ENCODE data around the gene LPCAT2.

The LPCAT2 gene

GRCh38 chr16:55503726-55504550 lies 4.9 kb upstream of the LPCAT2 start:
- DNase-seq: no peak

DNA sequence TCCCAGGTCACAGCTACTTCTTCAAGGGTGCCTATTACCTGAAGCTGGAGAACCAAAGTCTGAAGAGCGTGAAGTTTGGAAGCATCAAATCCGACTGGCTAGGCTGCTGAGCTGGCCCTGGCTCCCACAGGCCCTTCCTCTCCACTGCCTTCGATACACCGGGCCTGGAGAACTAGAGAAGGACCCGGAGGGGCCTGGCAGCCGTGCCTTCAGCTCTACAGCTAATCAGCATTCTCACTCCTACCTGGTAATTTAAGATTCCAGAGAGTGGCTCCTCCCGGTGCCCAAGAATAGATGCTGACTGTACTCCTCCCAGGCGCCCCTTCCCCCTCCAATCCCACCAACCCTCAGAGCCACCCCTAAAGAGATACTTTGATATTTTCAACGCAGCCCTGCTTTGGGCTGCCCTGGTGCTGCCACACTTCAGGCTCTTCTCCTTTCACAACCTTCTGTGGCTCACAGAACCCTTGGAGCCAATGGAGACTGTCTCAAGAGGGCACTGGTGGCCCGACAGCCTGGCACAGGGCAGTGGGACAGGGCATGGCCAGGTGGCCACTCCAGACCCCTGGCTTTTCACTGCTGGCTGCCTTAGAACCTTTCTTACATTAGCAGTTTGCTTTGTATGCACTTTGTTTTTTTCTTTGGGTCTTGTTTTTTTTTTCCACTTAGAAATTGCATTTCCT lies 3.4 kb upstream of the LPCAT2 start:
- DNase-seq: no peak

- DNase-seq: no peak
These were observed 2.8 kb upstream of the LPCAT2 start for GRCh38 chr16:55506083-55506482.

GRCh38 chr16:55506708-55507107 lies 2.2 kb upstream of the LPCAT2 start:
- DNase-seq: no peak

- no peak for DNase-seq
These were observed 476 bp upstream of the LPCAT2 start for GRCh38 chr16:55508271-55508921.

GRCh38 chr16:55510185-55510805 lies 1.4 kb downstream of the LPCAT2 start:
- DNase-seq: peak in 1 of 51 donors; percentile 26

GRCh38 chr16:55512941-55513340 lies 4.1 kb downstream of the LPCAT2 start:
- no peak for DNase-seq

DNA sequence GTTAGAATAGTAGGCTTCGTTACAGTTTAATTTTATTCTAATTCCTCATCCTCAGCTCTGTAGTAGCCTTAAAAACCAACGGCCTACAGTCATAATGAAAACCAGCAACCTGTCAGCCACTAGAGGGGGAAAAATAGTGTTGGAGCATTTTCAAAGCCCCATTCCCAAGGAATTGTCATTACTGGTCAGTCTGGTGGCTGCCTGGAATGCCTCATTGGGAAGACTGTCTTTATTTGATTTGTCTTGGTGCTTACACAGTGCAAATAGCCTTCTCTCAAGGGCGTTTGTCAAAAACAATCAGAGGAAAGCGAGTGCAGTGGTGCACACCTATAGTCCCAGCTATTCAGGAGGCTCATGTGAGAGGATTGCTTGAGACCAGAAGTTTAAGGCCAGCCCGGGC lies 4.7 kb downstream of the LPCAT2 start:
- no peak for DNase-seq

GRCh38 chr16:55515111-55515510 lies 6.2 kb downstream of the LPCAT2 start:
- DNase-seq: no peak

GRCh38 chr16:55521792-55522191 lies 12.9 kb downstream of the LPCAT2 start:
- no peak for DNase-seq

DNA sequence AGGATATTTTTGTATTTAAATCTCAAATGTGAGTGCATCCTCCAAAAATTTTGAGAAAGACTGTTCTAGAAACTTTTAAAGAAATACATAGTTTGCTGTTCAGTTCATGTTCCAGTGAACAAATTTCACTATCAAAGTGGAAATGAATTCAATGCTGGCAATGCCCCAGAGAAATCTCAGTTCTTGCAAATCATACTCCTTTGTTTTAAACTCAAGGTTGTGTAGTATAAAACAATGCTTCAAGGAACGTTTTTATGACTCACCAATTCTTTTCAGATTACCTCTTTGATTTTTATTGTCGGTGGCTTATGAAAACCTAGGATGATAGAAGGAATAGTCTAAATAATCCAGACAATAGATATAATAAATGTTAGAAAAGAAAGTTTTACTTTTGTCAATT lies 17.6 kb downstream of the LPCAT2 start:
- DNase-seq: no peak

DNA sequence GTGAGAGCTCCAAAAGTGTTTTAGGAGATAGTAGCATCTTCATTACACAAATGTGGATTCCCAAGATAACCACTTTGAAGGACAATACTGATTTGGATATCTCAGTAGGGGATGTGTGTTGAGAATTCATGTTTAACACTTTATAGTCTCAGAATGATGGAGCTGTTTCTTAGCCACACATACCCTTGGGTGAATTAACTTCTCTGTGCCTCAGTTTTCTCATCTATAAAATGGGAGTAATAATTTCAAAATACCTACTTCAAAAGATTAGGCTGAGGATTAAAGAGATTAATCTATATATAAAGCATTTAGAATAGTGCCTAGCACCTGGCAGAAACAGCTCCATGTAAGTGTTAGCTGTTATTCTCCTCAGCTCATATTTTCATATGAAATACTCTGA lies 19.0 kb downstream of the LPCAT2 start:
- DNase-seq: no peak

DNA sequence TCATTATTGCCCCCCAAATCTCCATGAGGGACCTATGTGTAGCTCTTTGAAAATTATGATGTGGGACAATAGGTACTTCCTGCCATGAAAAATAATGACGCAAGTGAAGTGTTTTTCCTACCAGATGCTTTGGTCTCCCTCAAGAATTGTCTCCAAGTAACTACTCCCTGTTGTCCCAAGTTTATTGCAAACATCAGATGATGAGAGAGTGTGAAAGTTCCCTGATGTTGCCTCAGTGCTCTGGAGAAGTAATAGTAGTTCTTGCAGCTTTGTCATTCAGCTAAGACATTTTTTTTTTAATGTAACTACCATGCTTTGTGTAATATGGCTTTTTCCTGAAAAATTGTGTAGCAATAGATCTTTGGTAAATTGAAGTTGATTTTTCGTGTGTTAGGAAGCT lies 20.1 kb downstream of the LPCAT2 start:
- DNase-seq: no peak

GRCh38 chr16:55530316-55530856 lies 21.5 kb downstream of the LPCAT2 start:
- DNase-seq: no peak

DNA sequence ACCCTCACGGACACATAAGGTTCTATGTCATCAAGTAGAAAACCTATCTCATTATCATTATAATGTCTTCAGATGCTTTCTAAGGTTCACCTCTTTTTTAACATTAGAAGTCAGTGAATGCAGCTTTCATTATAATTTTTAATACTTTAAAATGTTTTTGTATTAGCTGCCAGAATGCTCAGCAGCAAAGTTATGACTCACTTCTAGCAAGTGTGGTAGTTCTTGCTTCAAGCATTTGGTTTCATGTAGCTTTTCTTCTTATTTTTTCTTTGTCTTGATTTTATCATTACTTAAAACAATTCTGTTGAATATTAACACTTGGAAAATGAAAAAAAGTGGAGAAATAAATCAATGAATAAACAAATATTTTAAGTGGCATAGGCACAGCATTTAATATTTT lies 23.4 kb downstream of the LPCAT2 start:
- no peak for DNase-seq

DNA sequence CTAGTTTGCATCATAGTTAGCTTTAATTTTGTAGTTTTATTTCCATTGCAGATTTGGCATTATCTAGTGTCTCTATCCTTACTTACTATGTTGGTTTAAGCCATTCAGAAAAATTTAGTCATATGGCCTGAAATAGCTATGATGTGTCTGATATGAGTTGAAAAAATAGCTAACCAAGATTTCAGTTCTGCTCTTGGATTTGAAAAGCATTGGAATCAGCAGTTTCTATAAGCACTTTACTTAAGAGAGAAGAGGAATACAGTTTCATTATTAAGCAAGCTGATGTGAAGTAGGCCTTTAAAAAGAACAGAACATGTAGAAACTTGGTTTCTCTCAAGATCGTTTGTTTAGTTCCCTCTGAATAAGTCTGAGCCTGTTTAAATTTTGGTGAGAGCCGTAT lies 25.9 kb downstream of the LPCAT2 start:
- DNase-seq: no peak

DNA sequence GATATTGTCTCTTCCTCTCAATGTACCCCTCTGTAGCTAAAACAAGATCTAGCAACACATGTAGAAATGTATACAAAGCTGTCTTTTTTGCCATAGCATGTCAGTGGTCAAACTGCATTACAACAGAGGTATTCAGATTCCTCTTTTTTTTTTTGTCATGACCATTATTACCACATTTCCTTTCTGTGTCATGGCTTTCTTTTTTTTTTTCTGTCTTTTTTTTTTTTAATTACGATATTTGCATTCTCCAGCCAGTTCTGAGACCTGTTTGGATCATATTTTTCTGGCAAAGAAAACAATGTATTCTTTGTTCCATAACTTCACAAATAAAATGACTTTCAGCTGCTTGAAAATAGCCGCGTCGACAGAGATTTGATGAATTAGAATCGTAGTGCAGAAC lies 30.2 kb downstream of the LPCAT2 start:
- DNase-seq: no peak

- DNase-seq: peak in 1 of 51 donors; percentile 2
These were observed 30.6 kb downstream of the LPCAT2 start for GRCh38 chr16:55539488-55539887.

- DNase-seq: no peak
These were observed 31.3 kb downstream of the LPCAT2 start for GRCh38 chr16:55540221-55540620.

DNA sequence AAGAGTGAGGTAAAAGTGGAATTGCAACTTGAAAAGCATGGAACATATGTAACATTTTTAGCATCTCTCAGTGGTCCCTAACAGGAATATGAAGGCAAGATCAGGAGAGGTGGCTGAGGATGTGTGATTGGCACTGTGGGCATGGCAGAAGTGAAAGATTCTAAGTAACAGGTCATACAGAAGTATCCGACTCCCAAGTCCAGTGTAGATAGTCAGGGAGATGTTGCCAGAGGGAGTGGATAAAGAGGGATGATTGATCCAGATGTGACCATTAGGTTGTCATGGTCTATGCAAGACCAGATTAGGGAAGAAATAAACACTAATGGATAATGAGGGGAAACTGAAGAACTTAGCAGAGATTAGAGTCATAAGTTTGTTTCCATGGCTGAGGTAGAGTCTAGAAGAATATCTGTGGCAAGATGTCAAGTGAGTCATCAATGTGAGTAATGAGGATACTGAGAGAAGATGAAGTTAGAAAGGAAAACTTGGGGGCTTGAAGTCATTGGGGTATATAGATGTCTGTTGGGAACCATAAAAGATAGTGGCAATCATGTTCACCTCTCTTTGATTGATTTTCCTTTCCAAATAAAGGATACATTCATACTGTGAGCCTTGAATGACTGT lies 33.7 kb downstream of the LPCAT2 start:
- no peak for DNase-seq

DNA sequence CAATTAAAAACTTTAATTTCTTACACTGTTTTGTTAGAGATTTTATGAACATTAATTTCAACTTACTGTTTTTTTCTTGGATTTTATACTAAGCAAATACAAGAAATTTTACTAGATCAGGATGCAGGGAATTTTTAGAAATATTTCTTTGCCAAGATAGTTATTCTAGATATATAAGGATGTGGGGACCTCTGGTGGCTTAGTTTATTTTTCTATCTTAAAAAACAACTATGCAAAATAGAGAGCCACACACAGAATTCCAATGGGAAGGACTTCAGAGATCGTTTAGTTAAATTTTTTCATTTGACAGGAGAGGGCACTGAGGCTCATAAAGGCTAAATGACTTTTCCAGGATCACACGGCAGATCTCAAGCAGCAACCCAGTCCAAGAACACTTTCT lies 34.6 kb downstream of the LPCAT2 start:
- DNase-seq: peak in 2 of 51 donors; percentile 15 to 53

All from hypothalamus (tissue), 51 donors.